HCT116 (cell line): ENCODE data around the gene CEP19.

Experiments
- EZH2 ChIP-seq: fragments of 200-600 bp; sonication (generic); IDR thresholded peaks from 2 replicates; pipeline ENCODE4 v1.6.1; 2017; ENCODE audit warnings: antibody characterized with exemption, mixed run types
- TF ChIP-seq, protein P1 (sequence below), 3 experiments: fragments of 200-600 bp in 1 of 3; sonication (generic) in 1 of 3; IDR thresholded peaks in 2 of 3; conservative IDR thresholded peaks in 1 of 3; 2 replicates each; pipeline ENCODE4 v1.5.1; 2012 to 2017; ENCODE audit warnings: low read depth in 2 of 3, low read length in 2 of 3, antibody characterized with exemption in 1 of 3, borderline replicate concordance in 1 of 3, control low read depth in 1 of 3, mild to moderate bottlenecking in 1 of 3, mixed read lengths in 1 of 3, mixed run types in 1 of 3, moderate library complexity in 1 of 3; ENCODE audit not compliant: insufficient read depth in 1 of 3

DNA sequence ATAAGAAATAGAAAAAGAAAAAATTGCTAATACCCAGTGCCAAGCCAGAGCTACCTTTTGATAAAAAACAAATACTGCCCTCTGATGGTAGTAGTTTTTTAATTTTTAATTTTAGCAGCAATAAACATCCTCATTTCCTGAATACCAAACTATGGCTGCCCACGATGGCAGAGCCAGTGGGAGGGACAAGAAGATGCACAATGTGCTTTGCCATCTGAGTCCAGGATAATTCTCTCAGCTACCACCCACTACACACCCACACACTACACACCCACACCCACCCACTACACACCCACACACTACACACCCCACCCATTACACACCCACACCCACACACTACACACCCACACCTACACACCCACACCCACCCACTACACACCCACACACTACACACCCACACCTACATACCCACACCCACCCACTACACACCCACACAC is 17.8 kb downstream of the CEP19 start:
- TF ChIP-seq, protein P1, sequence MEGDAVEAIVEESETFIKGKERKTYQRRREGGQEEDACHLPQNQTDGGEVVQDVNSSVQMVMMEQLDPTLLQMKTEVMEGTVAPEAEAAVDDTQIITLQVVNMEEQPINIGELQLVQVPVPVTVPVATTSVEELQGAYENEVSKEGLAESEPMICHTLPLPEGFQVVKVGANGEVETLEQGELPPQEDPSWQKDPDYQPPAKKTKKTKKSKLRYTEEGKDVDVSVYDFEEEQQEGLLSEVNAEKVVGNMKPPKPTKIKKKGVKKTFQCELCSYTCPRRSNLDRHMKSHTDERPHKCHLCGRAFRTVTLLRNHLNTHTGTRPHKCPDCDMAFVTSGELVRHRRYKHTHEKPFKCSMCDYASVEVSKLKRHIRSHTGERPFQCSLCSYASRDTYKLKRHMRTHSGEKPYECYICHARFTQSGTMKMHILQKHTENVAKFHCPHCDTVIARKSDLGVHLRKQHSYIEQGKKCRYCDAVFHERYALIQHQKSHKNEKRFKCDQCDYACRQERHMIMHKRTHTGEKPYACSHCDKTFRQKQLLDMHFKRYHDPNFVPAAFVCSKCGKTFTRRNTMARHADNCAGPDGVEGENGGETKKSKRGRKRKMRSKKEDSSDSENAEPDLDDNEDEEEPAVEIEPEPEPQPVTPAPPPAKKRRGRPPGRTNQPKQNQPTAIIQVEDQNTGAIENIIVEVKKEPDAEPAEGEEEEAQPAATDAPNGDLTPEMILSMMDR (IDR thresholded peaks at IDR 0.05 in 2 of 3, conservative IDR thresholded peaks at IDR 0.05 in 1 of 3; ENCODE audit: borderline replicate concordance in 1 of 3, insufficient read depth in 1 of 3, low read depth in 2 of 3, low read length in 2 of 3), result no peak
- no peak for TF ChIP-seq EZH2
